HL-60 (cell line): ENCODE measurements around the gene MAN1C1.

Experiments used
- TF ChIP-seq, protein P1 (sequence below): IDR thresholded peaks from one replicate; pipeline ENCODE4 v1.5.1; 2011; ENCODE audit warnings: low read length, control low read depth, inconsistent platforms; ENCODE audit not compliant: insufficient read depth
- TF ChIP-seq, protein P2 (sequence below): IDR thresholded peaks from 2 replicates; pipeline ENCODE4 v1.6.1; 2012; ENCODE audit warnings: low read depth; ENCODE audit not compliant: insufficient replicate concordance

DNA sequence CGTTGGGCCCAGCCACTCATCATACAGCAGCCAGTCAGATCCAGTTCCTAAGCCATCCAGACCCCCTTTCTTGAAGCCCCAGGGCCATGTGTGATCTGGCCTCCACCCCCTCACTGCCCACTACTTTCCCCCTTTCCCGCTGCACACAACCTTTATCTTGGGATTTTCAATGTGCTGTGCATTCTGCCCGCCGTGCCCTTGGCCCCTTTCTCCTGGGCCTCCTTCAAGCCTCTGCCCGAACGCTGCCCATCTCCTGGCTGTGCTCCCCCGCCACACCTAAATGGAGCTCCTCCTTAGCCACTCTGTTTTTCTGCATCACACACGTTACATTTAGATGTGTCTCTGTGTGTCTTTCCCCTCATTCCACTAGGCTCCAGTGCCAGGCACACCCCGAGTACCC, 116.7 kb downstream of the MAN1C1 start:
- TF ChIP-seq, protein P1, sequence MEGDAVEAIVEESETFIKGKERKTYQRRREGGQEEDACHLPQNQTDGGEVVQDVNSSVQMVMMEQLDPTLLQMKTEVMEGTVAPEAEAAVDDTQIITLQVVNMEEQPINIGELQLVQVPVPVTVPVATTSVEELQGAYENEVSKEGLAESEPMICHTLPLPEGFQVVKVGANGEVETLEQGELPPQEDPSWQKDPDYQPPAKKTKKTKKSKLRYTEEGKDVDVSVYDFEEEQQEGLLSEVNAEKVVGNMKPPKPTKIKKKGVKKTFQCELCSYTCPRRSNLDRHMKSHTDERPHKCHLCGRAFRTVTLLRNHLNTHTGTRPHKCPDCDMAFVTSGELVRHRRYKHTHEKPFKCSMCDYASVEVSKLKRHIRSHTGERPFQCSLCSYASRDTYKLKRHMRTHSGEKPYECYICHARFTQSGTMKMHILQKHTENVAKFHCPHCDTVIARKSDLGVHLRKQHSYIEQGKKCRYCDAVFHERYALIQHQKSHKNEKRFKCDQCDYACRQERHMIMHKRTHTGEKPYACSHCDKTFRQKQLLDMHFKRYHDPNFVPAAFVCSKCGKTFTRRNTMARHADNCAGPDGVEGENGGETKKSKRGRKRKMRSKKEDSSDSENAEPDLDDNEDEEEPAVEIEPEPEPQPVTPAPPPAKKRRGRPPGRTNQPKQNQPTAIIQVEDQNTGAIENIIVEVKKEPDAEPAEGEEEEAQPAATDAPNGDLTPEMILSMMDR = no peak
- TF ChIP-seq, protein P2, sequence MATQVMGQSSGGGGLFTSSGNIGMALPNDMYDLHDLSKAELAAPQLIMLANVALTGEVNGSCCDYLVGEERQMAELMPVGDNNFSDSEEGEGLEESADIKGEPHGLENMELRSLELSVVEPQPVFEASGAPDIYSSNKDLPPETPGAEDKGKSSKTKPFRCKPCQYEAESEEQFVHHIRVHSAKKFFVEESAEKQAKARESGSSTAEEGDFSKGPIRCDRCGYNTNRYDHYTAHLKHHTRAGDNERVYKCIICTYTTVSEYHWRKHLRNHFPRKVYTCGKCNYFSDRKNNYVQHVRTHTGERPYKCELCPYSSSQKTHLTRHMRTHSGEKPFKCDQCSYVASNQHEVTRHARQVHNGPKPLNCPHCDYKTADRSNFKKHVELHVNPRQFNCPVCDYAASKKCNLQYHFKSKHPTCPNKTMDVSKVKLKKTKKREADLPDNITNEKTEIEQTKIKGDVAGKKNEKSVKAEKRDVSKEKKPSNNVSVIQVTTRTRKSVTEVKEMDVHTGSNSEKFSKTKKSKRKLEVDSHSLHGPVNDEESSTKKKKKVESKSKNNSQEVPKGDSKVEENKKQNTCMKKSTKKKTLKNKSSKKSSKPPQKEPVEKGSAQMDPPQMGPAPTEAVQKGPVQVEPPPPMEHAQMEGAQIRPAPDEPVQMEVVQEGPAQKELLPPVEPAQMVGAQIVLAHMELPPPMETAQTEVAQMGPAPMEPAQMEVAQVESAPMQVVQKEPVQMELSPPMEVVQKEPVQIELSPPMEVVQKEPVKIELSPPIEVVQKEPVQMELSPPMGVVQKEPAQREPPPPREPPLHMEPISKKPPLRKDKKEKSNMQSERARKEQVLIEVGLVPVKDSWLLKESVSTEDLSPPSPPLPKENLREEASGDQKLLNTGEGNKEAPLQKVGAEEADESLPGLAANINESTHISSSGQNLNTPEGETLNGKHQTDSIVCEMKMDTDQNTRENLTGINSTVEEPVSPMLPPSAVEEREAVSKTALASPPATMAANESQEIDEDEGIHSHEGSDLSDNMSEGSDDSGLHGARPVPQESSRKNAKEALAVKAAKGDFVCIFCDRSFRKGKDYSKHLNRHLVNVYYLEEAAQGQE = no peak
